Left ventricle myocardium superior (tissue), 1 donor: ENCODE data around the gene LRRC4C. TPM values are rescaled to one million over a fixed set of nuclear protein-coding genes. Genes with fewer than 3 reads are reported as not detected.

ENCODE experiments used
- ATAC-seq: fragments of 200-7000 bp; cut with Tn5 transposase; one replicate; pipeline ENCODE4 v1.9.1; 2020; ENCODE audit warnings: mild to moderate bottlenecking, moderate library complexity
- DNase-seq: peaks from one replicate; pipeline ENCODE4 v3.0.0-alpha.2; 2020
- intact Hi-C: fragments of 100-400 bp; cut with micrococcal nuclease; formaldehyde crosslinking; loops from one replicate; pipeline ENCODE4 v1.11.0; 2022
- total RNA-seq: library from RNA; stranded (reverse); fragmentation: NEBNext Ultra II Directional; extraction: Animal tissue kit (Norgen Biotek cat#: 25700); gene quantifications from one replicate; pipeline ENCODE4 v1.2.1, GENCODE V29; 2021
- donor health status: DM: no; HTN: yes; CAD: no; lungs with severe emphysema.

Gene LRRC4C
- total RNA-seq, 1 donor from 2014 or later = 0.57 TPM

- intact Hi-C loops = no loop called here
- DNase-seq = no peak
- no peak for ATAC-seq
These were observed 268.9 kb downstream of the LRRC4C start for GRCh38 chr11:41190437-41191082.

DNA sequence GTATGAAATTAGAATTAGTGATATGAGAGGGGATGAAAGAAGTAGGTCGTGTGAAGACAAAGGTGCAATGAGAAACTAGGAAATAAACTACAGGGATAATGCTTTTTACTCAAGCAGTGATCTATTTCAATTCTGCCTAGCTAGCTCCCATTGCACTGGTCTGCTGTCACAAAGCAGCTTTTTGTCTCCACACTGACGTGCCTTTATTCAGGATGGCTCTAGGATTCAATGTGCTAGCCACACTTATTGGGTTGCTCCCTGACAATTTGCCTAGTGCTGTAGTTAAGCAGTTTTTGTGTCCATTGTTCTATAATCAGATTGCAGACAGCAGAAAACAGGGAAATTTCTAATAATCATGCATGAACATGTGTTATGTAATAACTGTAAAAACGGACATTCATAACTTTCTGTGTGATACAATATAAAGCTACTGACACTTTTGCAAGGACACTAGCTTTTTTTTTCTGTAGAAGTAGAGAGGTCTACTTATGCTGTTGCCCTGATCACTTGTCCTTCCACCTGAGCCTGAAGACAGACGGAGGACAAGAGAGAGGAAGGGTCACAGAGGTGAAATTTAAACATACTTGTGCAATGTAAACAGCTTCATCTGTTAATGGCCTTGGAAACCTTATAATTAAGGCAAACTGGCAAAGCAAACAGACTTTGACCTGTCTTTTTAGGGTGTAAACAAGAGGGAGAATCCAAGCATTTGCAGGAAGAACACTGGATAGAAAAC lies 269.6 kb downstream of the LRRC4C start:
- DNase-seq = no peak
- intact Hi-C loops = no loop called here
- ATAC-seq = no peak

GRCh38 chr11:41177791-41178190 lies 281.7 kb downstream of the LRRC4C start:
- no peak for ATAC-seq
- intact Hi-C loops = no loop called here
- DNase-seq = no peak

GRCh38 chr11:41175304-41175972 lies 284.0 kb downstream of the LRRC4C start:
- no peak for DNase-seq
- no peak for ATAC-seq

DNA sequence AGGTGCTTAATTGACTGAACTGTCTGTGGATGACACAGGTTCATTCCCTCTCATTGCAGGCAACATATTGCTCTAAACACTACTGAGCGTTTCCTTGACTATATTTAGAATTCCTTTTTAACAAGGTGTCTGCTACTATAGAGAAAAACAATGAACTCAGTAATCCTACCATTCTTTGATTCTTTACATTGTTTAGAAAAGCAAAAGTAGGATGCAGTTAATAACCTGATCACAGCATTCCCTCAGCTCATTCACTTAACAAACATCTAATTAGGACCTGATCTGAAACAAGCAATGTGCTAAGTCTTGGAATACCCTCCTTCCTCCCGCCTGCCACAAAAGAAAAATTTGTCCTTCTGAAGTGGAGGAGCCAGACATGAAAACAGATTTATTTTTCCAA lies 313.1 kb downstream of the LRRC4C start:
- intact Hi-C loops = no loop called here
- DNase-seq (no peak), ATAC-seq (no peak)

More at GRCh38 chr11:41175304-41175972, 284.0 kb downstream of the LRRC4C start:
- intact Hi-C loops = no loop called here

- no peak for ATAC-seq
- intact Hi-C loops = no loop called here
- DNase-seq = no peak
These were observed 314.0 kb downstream of the LRRC4C start for GRCh38 chr11:41145420-41145819.

- intact Hi-C loops = no loop called here
- no peak for DNase-seq
- no peak for ATAC-seq
These were observed 324.5 kb downstream of the LRRC4C start for GRCh38 chr11:41134971-41135370.

GRCh38 chr11:41133023-41133422 lies 326.4 kb downstream of the LRRC4C start:
- ATAC-seq (no peak), DNase-seq (no peak)
- intact Hi-C loops = no loop called here

- no peak for DNase-seq
- no peak for ATAC-seq
- intact Hi-C loops = no loop called here
These were observed 337.9 kb downstream of the LRRC4C start for GRCh38 chr11:41121600-41121999.

- ATAC-seq = no peak
- DNase-seq = no peak
- intact Hi-C loops = no loop called here
These were observed 340.0 kb downstream of the LRRC4C start for GRCh38 chr11:41119484-41119883.

DNA sequence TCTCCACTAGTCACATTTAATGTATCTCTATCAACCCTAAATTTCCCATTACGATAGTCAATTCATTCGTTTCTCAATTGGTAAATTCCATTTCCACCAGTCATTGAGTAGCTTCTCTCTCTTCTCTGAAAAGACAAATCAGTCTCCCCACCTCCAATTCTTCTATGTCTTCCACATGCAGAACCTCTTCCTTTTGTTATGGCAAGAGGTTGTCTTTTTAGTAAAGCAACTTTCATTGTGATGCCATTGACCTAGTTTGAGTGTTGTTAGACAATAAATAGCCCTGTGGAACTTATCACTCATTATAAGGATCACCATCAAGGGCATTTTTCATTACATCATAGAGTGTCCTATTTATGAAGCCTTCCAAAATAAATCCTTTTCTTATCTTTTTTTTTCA lies 340.9 kb downstream of the LRRC4C start:
- no peak for DNase-seq
- intact Hi-C loops = no loop called here
- no peak for ATAC-seq

GRCh38 chr11:41116970-41117369 lies 342.5 kb downstream of the LRRC4C start:
- DNase-seq = no peak
- ATAC-seq = no peak
- intact Hi-C loops = no loop called here

DNA sequence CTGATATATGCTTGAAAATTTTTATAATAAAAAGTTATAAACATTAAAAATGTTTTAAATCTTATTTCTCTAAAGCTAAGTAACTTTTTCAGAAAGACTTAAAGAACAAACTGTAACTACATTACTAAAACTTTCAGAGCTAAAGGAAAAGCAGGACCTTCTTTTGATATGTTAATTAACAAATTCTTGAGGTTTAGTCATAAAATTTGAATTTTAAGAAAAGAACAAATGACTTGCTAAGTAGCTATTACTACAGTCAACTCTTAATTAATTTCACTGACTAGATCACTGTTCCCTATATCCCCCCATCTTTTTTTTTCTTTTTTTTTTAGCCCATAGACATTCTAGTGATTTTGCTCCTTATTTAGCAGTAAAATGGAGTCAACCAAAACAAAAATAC lies 344.4 kb downstream of the LRRC4C start:
- DNase-seq (no peak), ATAC-seq (no peak)
- intact Hi-C loops = no loop called here

GRCh38 chr11:41113160-41113559 lies 346.3 kb downstream of the LRRC4C start:
- DNase-seq (no peak), ATAC-seq (no peak)
- intact Hi-C loops = no loop called here

GRCh38 chr11:41110527-41110926 lies 348.9 kb downstream of the LRRC4C start:
- no peak for DNase-seq
- intact Hi-C loops = no loop called here
- no peak for ATAC-seq

GRCh38 chr11:41102471-41102870 lies 357.0 kb downstream of the LRRC4C start:
- intact Hi-C loops = no loop called here
- no peak for DNase-seq
- ATAC-seq = no peak

DNA sequence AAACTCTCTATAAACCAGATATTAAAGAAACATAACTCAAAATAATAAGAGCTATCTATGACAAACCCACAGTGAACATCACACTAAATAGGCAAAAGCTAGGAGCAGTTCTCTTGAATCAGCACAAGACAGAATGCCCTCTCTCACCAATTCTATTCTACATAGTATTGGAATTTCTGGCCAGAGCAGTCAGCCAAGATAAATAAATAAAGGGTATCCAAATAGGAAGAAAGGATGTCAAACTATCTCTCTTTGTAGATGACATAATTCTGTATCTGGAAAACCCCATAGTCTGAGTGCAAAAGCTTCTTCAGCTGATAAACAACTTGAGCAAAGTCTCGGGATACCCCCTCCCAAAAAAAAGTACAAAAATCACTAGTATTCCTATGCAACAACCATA lies 359.8 kb downstream of the LRRC4C start:
- intact Hi-C loops = no loop called here
- no peak for ATAC-seq
- no peak for DNase-seq

DNA sequence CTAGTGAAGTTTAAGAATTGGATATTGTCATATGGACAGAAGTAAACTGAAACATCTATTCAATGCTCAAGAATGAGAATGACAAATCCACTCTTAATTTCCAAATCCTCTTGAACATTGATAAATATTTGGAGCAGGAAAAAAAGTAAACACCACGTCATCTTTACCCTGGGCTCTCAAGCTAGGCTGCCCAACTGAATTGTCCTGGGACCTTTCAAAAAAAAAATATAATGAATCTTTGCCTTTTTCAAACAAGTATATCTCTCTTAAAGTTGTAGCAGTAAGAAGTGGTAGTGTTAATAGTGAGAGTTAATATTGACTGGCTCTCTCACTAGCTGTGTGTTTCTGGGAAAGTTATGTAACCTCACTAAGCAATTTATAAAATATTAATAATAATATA lies 374.3 kb downstream of the LRRC4C start:
- DNase-seq (no peak), ATAC-seq (no peak)
- intact Hi-C loops = no loop called here

DNA sequence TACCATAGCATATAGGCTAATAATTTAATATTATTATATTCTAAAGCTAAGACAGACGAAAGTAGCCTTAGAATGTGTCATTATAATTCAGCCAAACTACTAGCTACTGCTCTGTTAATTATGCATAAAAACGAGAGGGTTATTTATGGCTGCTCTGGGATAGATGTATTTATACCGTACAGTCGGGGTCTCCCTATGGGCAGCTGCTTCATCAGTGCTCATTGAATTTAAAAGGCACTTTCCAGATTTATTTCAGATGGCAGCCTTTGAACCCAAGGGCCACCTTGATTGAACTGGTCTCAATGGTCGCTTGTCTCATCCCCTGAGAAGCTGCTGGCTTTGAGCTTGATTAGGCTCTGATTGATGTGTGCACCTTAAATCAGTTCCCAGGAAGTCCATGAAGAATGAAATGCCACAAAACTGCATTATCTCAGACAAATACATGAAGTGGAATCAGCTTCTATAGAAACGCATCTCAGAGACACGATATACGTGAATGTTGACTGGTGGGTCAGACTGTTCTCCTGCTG lies 377.6 kb downstream of the LRRC4C start:
- DNase-seq (no peak), ATAC-seq (no peak)
- intact Hi-C loops = no loop called here

GRCh38 chr11:41074318-41074717 lies 385.1 kb downstream of the LRRC4C start:
- intact Hi-C loops = no loop called here

More at GRCh38 chr11:41074318-41074717, 385.1 kb downstream of the LRRC4C start:
- no peak for ATAC-seq
- no peak for DNase-seq
